Type B pancreatic cell (in vitro differentiated cells): ENCODE measurements around the gene SERPINA1. TPM values are rescaled to one million over a fixed set of nuclear protein-coding genes. Genes with fewer than 3 reads are reported as not detected.

Experiments used
- DNase-seq: peaks from one replicate; pipeline ENCODE4 v3.0.0; 2021; ENCODE audit warnings: mixed read lengths; ENCODE audit not compliant: unreplicated experiment; ENCODE audit errors: extremely low spot score
- H3K27ac Mint-ChIP-seq: 2 replicates; pipeline ENCODE4 v1.8.0; 2021; ENCODE audit warnings: mild to moderate bottlenecking, mixed read lengths
- H3K27me3 Mint-ChIP-seq: 2 replicates; pipeline ENCODE4 v1.8.0; 2021; ENCODE audit warnings: mixed read lengths
- H3K36me3 Mint-ChIP-seq: 2 replicates; pipeline ENCODE4 v1.8.0; 2021; ENCODE audit warnings: mixed read lengths
- H3K4me1 Mint-ChIP-seq: one replicate; pipeline ENCODE4 v1.8.0; 2021; ENCODE audit warnings: mixed read lengths; ENCODE audit not compliant: unreplicated experiment
- H3K4me3 Mint-ChIP-seq: 2 replicates; pipeline ENCODE4 v1.8.0; 2021; ENCODE audit warnings: mild to moderate bottlenecking, mixed read lengths
- H3K9me3 Mint-ChIP-seq: 2 replicates; pipeline ENCODE4 v1.8.0; 2021; ENCODE audit warnings: mixed read lengths
- total RNA-seq: library from RNA; stranded (reverse); gene quantifications from 2 replicates; pipeline ENCODE4 v1.2.1, GENCODE V29; 2021; ENCODE audit warnings: low replicate concordance
- TF ChIP-seq, protein P1 (sequence below): fragments of 200-600 bp; sonication (generic); conservative IDR thresholded peaks from 2 replicates; pipeline ENCODE4 v1.5.0; 2021; ENCODE audit warnings: antibody characterized with exemption, mild to moderate bottlenecking

Gene SERPINA1
- total RNA-seq, 1 donor from 2014 or later = 313 TPM

DNA sequence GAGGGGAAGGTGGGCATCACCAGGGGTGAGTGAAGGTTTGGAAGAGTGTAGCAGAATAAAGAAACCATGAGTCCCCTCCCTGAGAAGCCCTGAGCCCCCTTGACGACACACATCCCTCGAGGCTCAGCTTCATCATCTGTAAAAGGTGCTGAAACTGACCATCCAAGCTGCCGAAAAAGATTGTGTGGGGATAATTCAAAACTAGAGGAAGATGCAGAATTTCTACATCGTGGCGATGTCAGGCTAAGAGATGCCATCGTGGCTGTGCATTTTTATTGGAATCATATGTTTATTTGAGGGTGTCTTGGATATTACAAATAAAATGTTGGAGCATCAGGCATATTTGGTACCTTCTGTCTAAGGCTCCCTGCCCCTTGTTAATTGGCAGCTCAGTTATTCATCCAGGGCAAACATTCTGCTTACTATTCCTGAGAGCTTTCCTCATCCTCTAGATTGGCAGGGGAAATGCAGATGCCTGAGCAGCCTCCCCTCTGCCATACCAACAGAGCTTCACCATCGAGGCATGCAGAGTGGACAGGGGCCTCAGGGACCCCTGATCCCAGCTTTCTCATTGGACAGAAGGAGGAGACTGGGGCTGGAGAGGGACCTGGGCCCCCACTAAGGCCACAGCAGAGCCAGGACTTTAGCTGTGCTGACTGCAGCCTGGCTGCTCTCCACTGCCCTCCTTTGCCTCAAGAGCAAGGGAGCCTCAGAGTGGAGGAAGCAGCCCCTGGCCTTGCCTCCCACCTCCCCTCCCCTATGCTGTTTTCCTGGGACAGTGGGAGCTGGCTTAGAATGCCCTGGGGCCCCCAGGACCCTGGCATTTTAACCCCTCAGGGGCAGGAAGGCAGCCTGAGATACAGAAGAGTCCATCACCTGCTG is 7.0 kb downstream of the SERPINA1 start:
- Mint-ChIP-seq H3K4me3 (no peak overlapping the region), H3K36me3 (no peaks in the 10 kb centered on the region), H3K27ac (no peak overlapping the region), H3K4me1 (peaks cover 5% of the 10 kb centered on the region), H3K27me3 (no peaks in the 10 kb centered on the region), H3K9me3 (no peaks in the 10 kb centered on the region)
- peak; percentile 32 for DNase-seq
- TF ChIP-seq, protein P1, sequence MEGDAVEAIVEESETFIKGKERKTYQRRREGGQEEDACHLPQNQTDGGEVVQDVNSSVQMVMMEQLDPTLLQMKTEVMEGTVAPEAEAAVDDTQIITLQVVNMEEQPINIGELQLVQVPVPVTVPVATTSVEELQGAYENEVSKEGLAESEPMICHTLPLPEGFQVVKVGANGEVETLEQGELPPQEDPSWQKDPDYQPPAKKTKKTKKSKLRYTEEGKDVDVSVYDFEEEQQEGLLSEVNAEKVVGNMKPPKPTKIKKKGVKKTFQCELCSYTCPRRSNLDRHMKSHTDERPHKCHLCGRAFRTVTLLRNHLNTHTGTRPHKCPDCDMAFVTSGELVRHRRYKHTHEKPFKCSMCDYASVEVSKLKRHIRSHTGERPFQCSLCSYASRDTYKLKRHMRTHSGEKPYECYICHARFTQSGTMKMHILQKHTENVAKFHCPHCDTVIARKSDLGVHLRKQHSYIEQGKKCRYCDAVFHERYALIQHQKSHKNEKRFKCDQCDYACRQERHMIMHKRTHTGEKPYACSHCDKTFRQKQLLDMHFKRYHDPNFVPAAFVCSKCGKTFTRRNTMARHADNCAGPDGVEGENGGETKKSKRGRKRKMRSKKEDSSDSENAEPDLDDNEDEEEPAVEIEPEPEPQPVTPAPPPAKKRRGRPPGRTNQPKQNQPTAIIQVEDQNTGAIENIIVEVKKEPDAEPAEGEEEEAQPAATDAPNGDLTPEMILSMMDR = no peak

DNA sequence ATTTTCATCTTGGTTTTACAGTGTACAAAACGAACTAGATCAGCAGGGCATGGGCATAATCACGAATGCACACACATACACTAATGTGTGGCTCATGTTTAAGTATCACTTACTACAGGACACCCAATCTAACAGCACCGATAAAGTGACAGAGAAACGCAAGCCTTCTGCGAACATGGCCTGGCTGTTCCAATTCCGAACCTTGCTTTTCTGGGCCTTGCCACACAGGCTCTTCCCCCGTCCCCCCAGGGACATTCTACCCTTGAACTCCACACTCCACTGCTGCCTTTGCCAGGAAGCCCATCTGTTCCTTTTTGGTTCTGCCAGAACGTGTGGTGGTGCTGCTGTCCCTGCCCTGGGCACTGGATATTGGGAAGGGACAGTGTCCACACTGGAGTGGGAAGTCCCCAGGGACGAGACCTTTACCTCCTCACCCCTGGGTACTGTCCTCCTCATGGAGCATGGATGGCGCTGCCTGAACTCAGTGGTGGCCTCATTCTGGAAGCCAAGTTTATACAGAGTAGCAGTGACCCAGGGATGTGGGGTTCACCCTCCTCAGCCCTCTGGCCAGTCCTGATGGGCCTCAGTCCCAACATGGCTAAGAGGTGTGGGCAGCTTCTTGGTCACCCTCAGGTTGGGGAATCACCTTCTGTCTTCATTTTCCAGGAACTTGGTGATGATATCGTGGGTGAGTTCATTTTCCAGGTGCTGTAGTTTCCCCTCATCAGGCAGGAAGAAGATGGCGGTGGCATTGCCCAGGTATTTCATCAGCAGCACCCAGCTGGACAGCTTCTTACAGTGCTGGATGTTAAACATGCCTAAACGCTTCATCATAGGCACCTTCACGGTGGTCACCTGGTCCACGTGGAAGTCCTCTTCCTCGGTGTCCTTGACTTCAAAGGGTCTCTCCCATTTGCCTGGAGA is 7.9 kb downstream of the SERPINA1 start:
- DNase-seq = no peak
- Mint-ChIP-seq H3K27me3 (no peaks in the 10 kb centered on the region), H3K36me3 (no peaks in the 10 kb centered on the region), H3K4me3 (no peak overlapping the region), H3K9me3 (no peaks in the 10 kb centered on the region), H3K4me1 (peaks cover 5% of the 10 kb centered on the region), H3K27ac (no peak overlapping the region)
- TF ChIP-seq, protein P1 = no peak

DNA sequence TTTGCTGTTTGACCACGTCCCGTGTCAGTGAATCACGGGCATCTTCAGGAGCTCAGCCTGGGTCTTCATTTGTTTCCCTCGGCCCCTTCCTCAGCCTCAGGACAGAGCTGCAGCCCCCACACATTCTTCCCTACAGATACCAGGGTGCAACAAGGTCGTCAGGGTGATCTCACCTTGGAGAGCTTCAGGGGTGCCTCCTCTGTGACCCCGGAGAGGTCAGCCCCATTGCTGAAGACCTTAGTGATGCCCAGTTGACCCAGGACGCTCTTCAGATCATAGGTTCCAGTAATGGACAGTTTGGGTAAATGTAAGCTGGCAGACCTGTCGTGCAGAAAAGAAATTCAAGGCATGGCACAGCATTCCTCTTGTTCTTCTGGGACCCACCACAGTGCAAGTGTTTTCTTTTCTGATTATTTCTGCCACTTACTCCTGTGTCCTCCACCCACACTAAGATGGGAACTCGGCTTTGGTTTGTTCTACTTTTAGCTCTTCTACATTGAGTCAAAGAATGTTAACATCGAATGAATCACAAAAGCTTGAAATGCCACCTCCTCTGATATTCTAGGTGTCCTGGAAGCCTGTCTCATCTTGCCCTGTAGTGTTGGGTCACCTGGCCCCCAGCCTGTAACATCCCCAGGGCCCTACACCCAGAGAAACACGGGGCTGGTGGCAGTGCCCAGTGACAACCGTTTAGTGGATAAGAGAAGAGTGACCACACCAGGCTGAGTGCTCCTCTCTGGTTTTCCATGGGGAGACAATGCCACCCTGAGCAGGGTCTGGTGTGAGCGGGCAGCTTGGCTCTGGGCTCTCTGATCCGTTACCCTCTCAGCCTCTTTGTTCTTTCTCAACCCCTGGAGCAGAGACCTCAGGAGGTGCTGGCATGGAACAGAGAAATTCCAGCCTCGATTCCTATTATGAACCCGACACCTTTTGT is 8.8 kb downstream of the SERPINA1 start:
- Mint-ChIP-seq H3K27ac (peak overlapping the region; percentile 46), H3K4me1 (peaks cover 8% of the 10 kb centered on the region), H3K4me3 (no peak overlapping the region), H3K27me3 (no peaks in the 10 kb centered on the region), H3K9me3 (no peaks in the 10 kb centered on the region), H3K36me3 (no peaks in the 10 kb centered on the region)
- no peak for DNase-seq
- TF ChIP-seq, protein P1 = no peak

DNA sequence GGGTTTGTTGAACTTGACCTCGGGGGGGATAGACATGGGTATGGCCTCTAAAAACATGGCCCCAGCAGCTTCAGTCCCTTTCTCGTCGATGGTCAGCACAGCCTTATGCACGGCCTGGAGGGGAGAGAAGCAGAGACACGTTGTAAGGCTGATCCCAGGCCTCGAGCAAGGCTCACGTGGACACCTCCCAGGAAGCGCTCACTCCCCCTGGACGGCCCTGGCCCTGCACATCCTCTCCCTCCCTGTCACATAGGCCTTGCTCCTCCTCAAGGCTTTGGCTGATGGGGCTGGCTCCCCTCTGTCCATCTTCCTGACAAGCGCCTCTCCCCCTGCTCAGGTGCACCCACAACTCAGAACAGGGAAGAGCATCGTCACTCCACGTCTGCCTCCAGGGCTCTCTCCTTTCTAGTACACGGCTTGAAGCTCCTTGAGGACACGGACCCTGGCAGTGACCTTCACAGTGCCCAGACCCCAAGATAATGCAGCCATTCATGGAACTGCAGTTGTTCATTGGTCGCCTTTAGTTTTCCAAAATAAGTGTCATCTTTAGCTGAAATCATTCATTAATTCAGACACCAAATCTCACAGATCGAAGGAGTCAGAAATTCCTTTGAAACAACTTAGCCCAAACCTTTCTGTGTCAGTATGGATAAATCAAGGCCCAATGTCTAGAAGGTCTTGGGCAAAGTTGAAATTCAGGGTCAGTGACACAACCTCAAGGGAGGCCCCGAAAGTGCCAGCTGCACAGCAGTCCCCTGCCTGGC is 9.7 kb downstream of the SERPINA1 start:
- H3K4me3 Mint-ChIP-seq = no peak overlapping the region
- no peak overlapping the region for H3K27ac Mint-ChIP-seq
- peaks cover 7% of the 10 kb centered on the region for H3K4me1 Mint-ChIP-seq
- TF ChIP-seq, protein P1 = no peak
- no peaks in the 10 kb centered on the region for H3K27me3 Mint-ChIP-seq
- no peak for DNase-seq
- no peaks in the 10 kb centered on the region for H3K36me3 Mint-ChIP-seq
- no peaks in the 10 kb centered on the region for H3K9me3 Mint-ChIP-seq
